ENCODE results near the gene NVL. TPM values are rescaled to one million over a fixed set of nuclear protein-coding genes. Genes with fewer than 3 reads are reported as not detected.
"Not testable (repeated sequence)": the region's sequence is repeated elsewhere in the genome, so short reads cannot be mapped to it uniquely, and the experiment has no call there.

The NVL gene
- total and polyA plus RNA-seq, 5 donors = 9.8 to 14.4 (median 11.4) TPM

- peak within 1 kb of the TSS; percentile 88 for H3K27ac ChIP-seq (ENCODE audit: low read length)
- under 1% methylated on average over 78 of the region's 78 CpGs for WGBS
- ATAC-seq (peak; percentile 98 to 99), DNase-seq (peak; percentile 92 to 96 (median 96))
- H3K9me3 ChIP-seq (ENCODE audit: control insufficient read depth, low read length) = no peaks in the 10 kb centered on the region
- intact Hi-C loops (cut with DNase I) = no loop called here
- H3K4me3 ChIP-seq (ENCODE audit: low read length) = peak within 1 kb of the TSS; percentile 78
- peaks cover 9% of the 10 kb centered on the region for H3K4me1 ChIP-seq (ENCODE audit: control insufficient read depth, insufficient read depth, low read length)
- no peaks in the 10 kb centered on the region for H3K27me3 ChIP-seq (ENCODE audit: control insufficient read depth, insufficient read depth)
Observed at GRCh38 chr1:224356685-224357625, 27.0 kb upstream of the NVL start, which contains the start of gene CNIH4. TSS of gene CNIH4 (plus strand) at chr1:224356879. CDS start at chr1:224356925, 46 bp downstream.

DNA sequence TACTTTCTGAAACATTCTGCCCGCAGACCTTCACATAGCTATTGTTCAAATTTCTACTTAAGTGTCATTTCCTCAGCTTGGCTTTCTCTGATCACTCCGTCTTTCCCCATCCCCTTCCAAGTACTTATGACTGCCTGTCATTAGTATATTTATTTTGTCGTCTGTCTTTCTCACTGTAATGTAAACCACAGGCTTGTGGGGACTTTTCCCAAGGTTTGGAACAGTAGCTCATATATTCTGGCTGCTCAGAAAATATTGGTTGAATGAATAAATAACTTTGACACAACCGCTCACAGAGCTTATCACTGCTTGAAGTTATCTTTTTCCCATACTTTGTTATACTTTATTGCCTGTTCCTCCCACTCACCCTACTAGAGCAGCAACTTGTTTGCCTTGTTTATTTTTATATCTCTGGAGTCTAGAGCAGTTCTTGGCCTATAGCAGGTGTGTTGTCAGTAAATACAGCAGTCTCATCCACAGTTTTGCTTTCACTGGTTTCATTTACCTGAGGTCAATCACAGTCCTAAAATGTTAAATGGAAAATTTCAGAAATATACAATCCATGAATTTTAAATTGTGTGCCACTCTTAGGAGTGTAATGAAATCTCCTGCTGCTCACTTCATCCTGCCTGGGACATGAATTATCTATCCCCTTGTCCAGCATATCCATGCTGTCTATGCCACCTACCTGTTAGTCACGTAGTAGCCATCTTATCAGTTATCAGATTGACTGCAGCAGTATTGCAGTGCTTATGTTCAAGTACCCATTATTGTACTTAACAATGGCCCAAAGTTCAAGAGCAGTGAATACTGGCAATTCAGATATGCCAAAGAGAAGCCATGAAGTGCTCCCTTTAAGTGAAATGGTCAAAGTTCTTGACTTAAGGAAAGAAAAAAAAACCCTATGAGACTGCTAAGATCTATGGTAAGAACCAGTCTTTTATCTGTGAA, 24.3 kb upstream of the NVL start:
- Histone ChIP-seq H3K4me1 (ENCODE audit: control insufficient read depth, insufficient read depth, low read length) (peaks cover 6% of the 10 kb centered on the region), H3K27ac (ENCODE audit: low read length) (no peak overlapping the region), H3K4me3 (ENCODE audit: low read length) (no peak overlapping the region), H3K9me3 (ENCODE audit: control insufficient read depth, low read length) (no peaks in the 10 kb centered on the region), H3K27me3 (ENCODE audit: control insufficient read depth, insufficient read depth) (no peaks in the 10 kb centered on the region)
- ATAC-seq (no peak), DNase-seq (no peak)
- intact Hi-C loops (cut with DNase I) = no loop called here
- 78% methylated on average over 5 of the region's 5 CpGs for WGBS

DNA sequence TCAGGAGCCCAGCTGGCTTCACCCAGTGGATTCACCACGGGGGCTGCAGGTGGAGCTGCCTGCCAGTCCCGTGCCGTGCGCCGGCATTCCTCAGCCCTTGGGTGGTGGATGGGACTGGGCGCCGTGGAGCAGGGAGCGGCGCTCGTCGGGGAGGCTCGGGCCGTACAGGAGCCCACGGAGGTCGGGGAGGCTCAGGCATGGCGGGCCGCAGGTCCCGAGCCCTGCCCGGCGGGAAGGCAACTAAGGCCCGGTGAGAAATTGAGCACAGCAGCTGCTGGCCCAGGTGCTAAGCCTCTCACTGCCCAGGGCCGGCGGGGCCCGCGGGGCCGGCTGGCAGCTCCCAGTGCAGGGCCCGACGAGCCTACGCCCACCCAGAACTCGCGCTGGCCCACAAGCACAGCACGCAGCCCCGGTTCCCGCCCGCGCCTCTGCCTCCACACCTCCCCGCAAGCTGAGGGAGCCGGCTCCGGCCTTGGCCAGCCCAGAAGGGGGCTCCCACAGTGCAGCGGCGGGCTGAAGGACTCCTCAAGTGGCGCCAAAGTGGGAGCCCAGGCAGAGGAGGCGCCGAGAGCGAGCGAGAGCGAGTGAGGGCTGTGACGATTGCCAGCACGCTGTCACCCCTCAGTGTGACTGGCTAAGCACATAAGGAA, 22.6 kb upstream of the NVL start:
- WGBS = 94% methylated on average over 49 of the region's 49 CpGs

DNA sequence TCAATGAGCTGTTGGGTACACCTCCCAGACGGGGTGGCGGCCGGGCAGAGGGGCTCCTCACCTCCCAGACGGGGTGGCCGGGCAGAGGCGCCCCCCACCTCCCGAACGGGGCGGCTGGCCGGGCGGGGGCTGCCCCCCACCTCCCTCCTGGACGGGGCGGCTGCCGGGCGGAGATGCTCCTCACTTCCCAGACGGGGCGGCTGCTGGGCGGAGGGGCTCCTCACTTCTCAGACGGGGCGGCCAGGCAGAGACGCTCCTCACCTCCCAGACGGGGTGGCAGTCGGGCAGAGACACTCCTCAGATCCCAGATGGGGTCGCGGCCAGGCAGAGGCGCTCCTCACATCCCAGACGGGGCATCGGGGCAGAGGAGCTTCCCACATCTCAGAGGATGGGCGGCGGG, 19.7 kb upstream of the NVL start:
- H3K9me3 ChIP-seq (ENCODE audit: control insufficient read depth, low read length); H3K27me3 ChIP-seq (ENCODE audit: control insufficient read depth, insufficient read depth); H3K4me1 ChIP-seq (ENCODE audit: control insufficient read depth, insufficient read depth, low read length); ATAC-seq; DNase-seq; intact Hi-C loops (cut with DNase I); H3K4me3 ChIP-seq (ENCODE audit: low read length); H3K27ac ChIP-seq (ENCODE audit: low read length): not testable (repeated sequence)
- 92% methylated on average over 30 of the region's 30 CpGs for WGBS

More for the DNA sequence above, 22.6 kb upstream of the NVL start:
- H3K27ac ChIP-seq (ENCODE audit: low read length); H3K9me3 ChIP-seq (ENCODE audit: control insufficient read depth, low read length); H3K4me1 ChIP-seq (ENCODE audit: control insufficient read depth, insufficient read depth, low read length); H3K4me3 ChIP-seq (ENCODE audit: low read length); DNase-seq; ATAC-seq; intact Hi-C loops (cut with DNase I); H3K27me3 ChIP-seq (ENCODE audit: control insufficient read depth, insufficient read depth): not testable (repeated sequence)

DNA sequence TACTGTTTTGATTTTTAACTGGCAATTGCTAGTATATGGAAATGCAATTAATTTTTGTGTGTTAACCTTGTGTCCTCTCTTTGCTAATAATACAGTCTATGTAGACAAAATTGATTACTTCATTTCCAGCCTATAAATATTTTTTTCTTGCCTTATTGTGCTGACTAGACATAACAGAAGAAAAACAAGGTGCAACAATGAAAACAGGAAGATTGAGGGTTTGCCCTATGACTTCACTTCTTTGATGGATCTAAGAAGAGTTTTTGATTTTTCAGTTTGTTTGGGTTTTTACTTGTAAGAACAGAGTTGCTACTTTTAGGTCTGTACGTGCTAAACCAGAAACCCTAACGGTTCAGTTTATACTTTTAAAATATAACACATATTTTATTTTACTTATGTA, 18.2 kb upstream of the NVL start:
- intact Hi-C loops (cut with DNase I) = no loop called here
- WGBS = 83% methylated on average over 2 of the region's 2 CpGs
- DNase-seq (no peak), ATAC-seq (no peak)
- Histone ChIP-seq H3K27me3 (ENCODE audit: control insufficient read depth, insufficient read depth) (no peaks in the 10 kb centered on the region), H3K4me1 (ENCODE audit: control insufficient read depth, insufficient read depth, low read length) (no peaks in the 10 kb centered on the region), H3K4me3 (ENCODE audit: low read length) (no peak overlapping the region), H3K27ac (ENCODE audit: low read length) (no peak overlapping the region), H3K9me3 (ENCODE audit: control insufficient read depth, low read length) (no peaks in the 10 kb centered on the region)

DNA sequence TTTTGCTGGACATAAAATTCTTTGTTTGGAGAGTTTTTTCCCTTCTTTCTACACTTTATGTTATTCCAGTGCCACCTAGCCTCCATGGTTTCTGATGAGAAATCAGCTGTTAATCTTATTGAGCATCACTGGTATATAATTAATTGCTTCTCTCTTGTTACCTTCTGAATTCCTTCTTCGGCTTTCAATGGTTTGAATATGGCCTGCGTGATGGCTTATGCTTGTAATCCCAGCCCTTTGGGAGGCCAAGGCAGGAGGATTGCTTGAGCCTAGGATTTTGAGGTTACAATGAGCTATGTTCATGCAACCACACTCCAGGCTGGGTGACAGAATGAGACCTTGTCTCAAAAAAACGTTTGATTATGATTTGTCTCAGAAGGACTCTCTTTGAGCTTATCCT, 13.7 kb upstream of the NVL start:
- intact Hi-C loops (cut with DNase I) = no loop called here
- H3K27ac ChIP-seq (ENCODE audit: low read length) = no peak overlapping the region
- H3K27me3 ChIP-seq (ENCODE audit: control insufficient read depth, insufficient read depth) = no peaks in the 10 kb centered on the region
- H3K9me3 ChIP-seq (ENCODE audit: control insufficient read depth, low read length) = no peaks in the 10 kb centered on the region
- H3K4me3 ChIP-seq (ENCODE audit: low read length) = no peak overlapping the region
- no peak for ATAC-seq
- no peaks in the 10 kb centered on the region for H3K4me1 ChIP-seq (ENCODE audit: control insufficient read depth, insufficient read depth, low read length)
- DNase-seq = no peak
- WGBS = 41% methylated on average over 3 of the region's 3 CpGs

DNA sequence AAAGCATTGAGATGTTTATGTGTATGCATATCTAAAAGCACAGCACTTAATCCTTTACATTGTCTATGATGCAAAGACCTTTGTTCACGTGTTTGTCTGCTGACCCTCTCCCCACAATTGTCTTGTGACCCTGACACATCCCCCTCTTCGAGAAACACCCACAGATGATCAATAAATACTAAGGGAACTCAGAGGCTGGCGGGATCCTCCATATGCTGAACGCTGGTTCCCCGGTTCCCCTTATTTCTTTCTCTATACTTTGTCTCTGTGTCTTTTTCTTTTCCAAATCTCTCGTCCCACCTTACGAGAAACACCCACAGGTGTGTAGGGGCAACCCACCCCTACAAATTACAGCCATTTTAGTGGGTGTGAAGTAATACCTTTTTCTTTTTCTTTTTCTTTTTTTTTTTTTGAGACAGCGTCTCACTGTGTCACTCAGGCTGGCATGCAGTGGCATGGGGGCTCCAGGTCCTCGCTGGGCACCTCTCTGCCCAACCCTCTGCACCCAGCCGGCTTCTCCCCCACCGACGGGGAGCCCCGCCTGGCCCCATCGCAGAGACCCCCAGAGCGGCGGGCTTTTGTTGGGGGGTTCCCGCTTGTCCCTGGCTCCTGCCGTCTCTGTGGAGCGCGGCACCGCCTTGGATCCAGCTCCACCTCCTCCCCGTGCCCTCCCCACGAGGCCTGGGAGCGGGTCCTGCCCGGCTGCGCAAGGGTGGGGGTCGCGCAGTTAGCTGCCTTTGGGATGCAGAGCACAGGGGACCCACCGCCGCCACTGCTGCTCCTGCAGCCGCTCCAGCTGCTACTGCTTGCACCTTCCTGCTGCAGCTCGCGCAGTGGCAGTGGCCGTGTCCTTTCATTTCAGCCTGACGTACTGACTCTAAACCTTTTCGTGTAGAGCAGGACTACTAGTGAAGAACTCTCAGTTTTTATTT, 10.7 kb upstream of the NVL start:
- H3K27ac ChIP-seq (ENCODE audit: low read length); H3K27me3 ChIP-seq (ENCODE audit: control insufficient read depth, insufficient read depth); intact Hi-C loops (cut with DNase I); H3K4me1 ChIP-seq (ENCODE audit: control insufficient read depth, insufficient read depth, low read length); H3K9me3 ChIP-seq (ENCODE audit: control insufficient read depth, low read length): not testable (repeated sequence)
- peak; percentile 48 to 59 for ATAC-seq
- H3K4me3 ChIP-seq (ENCODE audit: low read length) = peak overlapping the region; percentile 38
- 3% methylated on average over 31 of the region's 36 CpGs for WGBS
- peak in 2 of 3 donors; percentile 49 to 52 for DNase-seq

GRCh38 chr1:224339442-224340033, 9.6 kb upstream of the NVL start:
- intact Hi-C loops (cut with DNase I) = loop anchor here in 1 of 4 donors (10.0 kb wide), 1 partner anchor 225 kb away; the partner anchor contains the start of gene FBXO28
- WGBS = 65% methylated on average over 2 of the region's 4 CpGs

GRCh38 chr1:224338150-224338838, 8.3 kb upstream of the NVL start:
- no peak for ATAC-seq
- DNase-seq = no peak
- Histone ChIP-seq H3K27ac (ENCODE audit: low read length) (no peak overlapping the region), H3K4me1 (ENCODE audit: control insufficient read depth, insufficient read depth, low read length) (no peaks in the 10 kb centered on the region), H3K4me3 (ENCODE audit: low read length) (no peak overlapping the region), H3K9me3 (ENCODE audit: control insufficient read depth, low read length) (no peaks in the 10 kb centered on the region), H3K27me3 (ENCODE audit: control insufficient read depth, insufficient read depth) (no peaks in the 10 kb centered on the region)
- WGBS = 75% methylated on average over 4 of the region's 4 CpGs
- intact Hi-C loops (cut with DNase I) = loop anchor here in 1 of 4 donors (10.0 kb wide), 1 partner anchor 223 kb away; the partner anchor contains the start of gene FBXO28

More at GRCh38 chr1:224339442-224340033, 9.6 kb upstream of the NVL start:
- H3K27ac ChIP-seq (ENCODE audit: low read length) = no peak overlapping the region
- no peaks in the 10 kb centered on the region for H3K27me3 ChIP-seq (ENCODE audit: control insufficient read depth, insufficient read depth)
- H3K9me3 ChIP-seq (ENCODE audit: control insufficient read depth, low read length) = no peaks in the 10 kb centered on the region
- no peak overlapping the region for H3K4me3 ChIP-seq (ENCODE audit: low read length)
- no peaks in the 10 kb centered on the region for H3K4me1 ChIP-seq (ENCODE audit: control insufficient read depth, insufficient read depth, low read length)
- DNase-seq (no peak), ATAC-seq (no peak)
